ENCODE data around the gene NACC2. TPM values are rescaled to one million over a fixed set of nuclear protein-coding genes. Genes with fewer than 3 reads are reported as not detected.

Gene NACC2
- total RNA-seq, 1 donor from 2014 or later: 9.6 TPM

- DNase-seq (ENCODE audit: low spot score): no peak
- Mint-ChIP-seq H3K36me3 (ENCODE audit: low read depth, unreplicated experiment) (no peaks in the 10 kb centered on the region), H3K27ac (ENCODE audit: unreplicated experiment) (no peak overlapping the region), H3K4me1 (ENCODE audit: unreplicated experiment) (no peaks in the 10 kb centered on the region), H3K9me3 (ENCODE audit: unreplicated experiment) (no peaks in the 10 kb centered on the region), H3K27me3 (ENCODE audit: unreplicated experiment) (no peaks in the 10 kb centered on the region), H3K4me3 (ENCODE audit: unreplicated experiment) (no peak overlapping the region)
- no peak for TF ChIP-seq CTCF (IDR thresholded peaks at IDR 0.05; ENCODE audit: unreplicated experiment)
Observed at GRCh38 chr9:136057236-136058081, 37.6 kb downstream of the NACC2 start.

GRCh38 chr9:136056546-136057235 is 38.4 kb downstream of the NACC2 start:
- no peak overlapping the region for H3K27ac Mint-ChIP-seq (ENCODE audit: unreplicated experiment)

GRCh38 chr9:136055715-136056545 is 39.2 kb downstream of the NACC2 start:
- no peak for DNase-seq (ENCODE audit: low spot score)
- Mint-ChIP-seq H3K4me3 (ENCODE audit: unreplicated experiment) (no peak overlapping the region), H3K4me1 (ENCODE audit: unreplicated experiment) (peaks cover 2% of the 10 kb centered on the region), H3K36me3 (ENCODE audit: low read depth, unreplicated experiment) (no peaks in the 10 kb centered on the region), H3K27ac (ENCODE audit: unreplicated experiment) (no peak overlapping the region), H3K27me3 (ENCODE audit: unreplicated experiment) (no peaks in the 10 kb centered on the region), H3K9me3 (ENCODE audit: unreplicated experiment) (no peaks in the 10 kb centered on the region)
- no peak for TF ChIP-seq CTCF (IDR thresholded peaks at IDR 0.05; ENCODE audit: unreplicated experiment)

More at GRCh38 chr9:136056546-136057235, 38.4 kb downstream of the NACC2 start:
- no peak for TF ChIP-seq CTCF (IDR thresholded peaks at IDR 0.05; ENCODE audit: unreplicated experiment)
- Mint-ChIP-seq H3K4me3 (ENCODE audit: unreplicated experiment) (no peak overlapping the region), H3K9me3 (ENCODE audit: unreplicated experiment) (no peaks in the 10 kb centered on the region), H3K27me3 (ENCODE audit: unreplicated experiment) (no peaks in the 10 kb centered on the region), H3K4me1 (ENCODE audit: unreplicated experiment) (peaks cover 2% of the 10 kb centered on the region), H3K36me3 (ENCODE audit: low read depth, unreplicated experiment) (no peaks in the 10 kb centered on the region)
- DNase-seq (ENCODE audit: low spot score): no peak

GRCh38 chr9:136054798-136055714 is 40.0 kb downstream of the NACC2 start:
- Mint-ChIP-seq H3K4me1 (ENCODE audit: unreplicated experiment) (peaks cover 2% of the 10 kb centered on the region), H3K27ac (ENCODE audit: unreplicated experiment) (no peak overlapping the region)
- DNase-seq (ENCODE audit: low spot score): no peak

More at GRCh38 chr9:136054798-136055714, 40.0 kb downstream of the NACC2 start:
- H3K36me3 Mint-ChIP-seq (ENCODE audit: low read depth, unreplicated experiment): no peaks in the 10 kb centered on the region
- no peak for TF ChIP-seq CTCF (IDR thresholded peaks at IDR 0.05; ENCODE audit: unreplicated experiment)
- no peaks in the 10 kb centered on the region for H3K9me3 Mint-ChIP-seq (ENCODE audit: unreplicated experiment)
- H3K27me3 Mint-ChIP-seq (ENCODE audit: unreplicated experiment): peaks cover 3% of the 10 kb centered on the region
- H3K4me3 Mint-ChIP-seq (ENCODE audit: unreplicated experiment): no peak overlapping the region

Data from endothelial cell (in vitro differentiated cells).